Mucosa of rectum (tissue), 2 donors: ENCODE measurements around the gene SBSN.

Source experiments
- H3K27ac ChIP-seq, 2 donors: one replicate each; pipeline ENCODE4 v1.7.0; 2013; ENCODE audit warnings: inconsistent platforms in 2 of 2, low read depth in 2 of 2, low read length in 2 of 2
- H3K27me3 ChIP-seq, 2 donors: one replicate each; pipeline ENCODE4 v1.7.0; 2013; ENCODE audit warnings: low read length in 2 of 2; ENCODE audit not compliant: control insufficient read depth in 2 of 2, insufficient read depth in 2 of 2
- H3K36me3 ChIP-seq, 2 donors: one replicate each; pipeline ENCODE4 v1.7.0; 2013; ENCODE audit warnings: low read length in 2 of 2; ENCODE audit not compliant: control insufficient read depth in 2 of 2, insufficient read depth in 2 of 2
- H3K4me1 ChIP-seq, 2 donors: one replicate each; pipeline ENCODE4 v1.7.0; 2013; ENCODE audit warnings: low read length in 2 of 2, mild to moderate bottlenecking in 1 of 2; ENCODE audit not compliant: control insufficient read depth in 2 of 2, insufficient read depth in 2 of 2
- H3K4me3 ChIP-seq, 2 donors: one replicate each; pipeline ENCODE4 v1.7.0; 2013; ENCODE audit warnings: low read length in 2 of 2
- H3K9ac ChIP-seq, 2 donors: one replicate each; pipeline ENCODE4 v1.7.0; 2013; ENCODE audit warnings: low read length in 2 of 2, low read depth in 1 of 2, mild to moderate bottlenecking in 1 of 2
- H3K9me3 ChIP-seq, 2 donors: one replicate each; pipeline ENCODE4 v1.7.0; 2013; ENCODE audit warnings: low read length in 2 of 2; ENCODE audit not compliant: control insufficient read depth in 2 of 2
- donor health status: healthy.
- donor health status: Normal muscosa, but diverticular disease.

Gene SBSN

DNA sequence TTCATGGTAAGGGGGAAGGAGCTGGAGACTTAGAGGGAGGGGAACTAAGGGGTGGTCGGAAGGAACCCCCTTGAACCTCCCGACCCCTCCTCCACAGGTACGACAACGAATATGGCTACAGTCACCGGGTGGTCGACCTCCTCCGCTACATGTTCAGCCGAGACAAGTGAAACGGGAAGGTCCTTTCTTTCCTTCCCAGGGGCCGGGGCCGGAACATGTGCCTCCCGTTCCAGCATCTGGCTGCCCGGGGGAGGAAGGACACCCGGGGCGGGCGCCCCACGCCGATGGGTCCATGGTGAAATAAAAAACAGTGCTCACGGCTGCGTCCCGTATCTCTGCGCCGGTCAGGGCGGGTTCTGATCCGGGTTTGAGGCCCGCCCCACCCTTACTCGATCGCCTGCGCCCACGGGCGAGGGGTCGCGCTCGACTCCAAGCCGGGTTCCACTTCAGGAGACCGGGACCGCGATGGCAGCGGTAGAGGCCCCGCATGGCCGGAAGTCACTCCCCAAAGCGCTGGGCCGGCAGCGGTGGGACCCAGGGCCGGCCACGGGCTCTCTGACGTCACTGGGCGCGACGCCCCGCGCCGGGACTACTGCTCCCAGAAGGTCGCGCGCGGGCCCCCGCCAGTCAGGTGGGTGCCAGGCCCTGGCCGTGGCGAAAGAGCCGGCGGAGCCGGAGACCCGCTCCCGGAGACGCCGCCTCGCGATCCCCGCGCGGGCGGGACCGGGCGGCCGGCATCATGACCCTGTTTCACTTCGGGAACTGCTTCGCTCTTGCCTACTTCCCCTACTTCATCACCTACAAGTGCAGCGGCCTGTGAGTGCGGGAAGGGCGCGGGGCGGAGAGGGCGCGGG, 17.1 kb upstream of the SBSN start, which contains the start of gene TMEM147:
Gene TMEM147 (plus strand): TSS at position 626 of the 854 bp plus-strand sequence. CDS start 114 bp downstream, at position 740.
- no peaks in the 10 kb centered on the region for H3K9me3 ChIP-seq
- H3K9ac ChIP-seq: peak within 1 kb of the TSS; percentile 86 to 88
- peak within 1 kb of the TSS; percentile 58 to 71 for H3K27ac ChIP-seq
- H3K36me3 ChIP-seq: peaks cover 0 to 4% of the 10 kb centered on the region in 2 donors
- peak within 1 kb of the TSS; percentile 85 to 90 for H3K4me3 ChIP-seq
- peaks cover 8 to 16% of the 10 kb centered on the region in 2 donors for H3K4me1 ChIP-seq
- no peaks in the 10 kb centered on the region for H3K27me3 ChIP-seq

- Histone ChIP-seq H3K4me1 (peaks cover 8 to 16% of the 10 kb centered on the region in 2 donors), H3K9ac (peak overlapping the region in 1 of 2 donors; percentile 86), H3K27me3 (no peaks in the 10 kb centered on the region), H3K27ac (no peak overlapping the region), H3K36me3 (peaks cover 0 to 4% of the 10 kb centered on the region in 2 donors), H3K4me3 (peak overlapping the region; percentile 85 to 90), H3K9me3 (no peaks in the 10 kb centered on the region)
Measured at GRCh38 chr19:35544110-35544802, 16.1 kb upstream of the SBSN start.

DNA sequence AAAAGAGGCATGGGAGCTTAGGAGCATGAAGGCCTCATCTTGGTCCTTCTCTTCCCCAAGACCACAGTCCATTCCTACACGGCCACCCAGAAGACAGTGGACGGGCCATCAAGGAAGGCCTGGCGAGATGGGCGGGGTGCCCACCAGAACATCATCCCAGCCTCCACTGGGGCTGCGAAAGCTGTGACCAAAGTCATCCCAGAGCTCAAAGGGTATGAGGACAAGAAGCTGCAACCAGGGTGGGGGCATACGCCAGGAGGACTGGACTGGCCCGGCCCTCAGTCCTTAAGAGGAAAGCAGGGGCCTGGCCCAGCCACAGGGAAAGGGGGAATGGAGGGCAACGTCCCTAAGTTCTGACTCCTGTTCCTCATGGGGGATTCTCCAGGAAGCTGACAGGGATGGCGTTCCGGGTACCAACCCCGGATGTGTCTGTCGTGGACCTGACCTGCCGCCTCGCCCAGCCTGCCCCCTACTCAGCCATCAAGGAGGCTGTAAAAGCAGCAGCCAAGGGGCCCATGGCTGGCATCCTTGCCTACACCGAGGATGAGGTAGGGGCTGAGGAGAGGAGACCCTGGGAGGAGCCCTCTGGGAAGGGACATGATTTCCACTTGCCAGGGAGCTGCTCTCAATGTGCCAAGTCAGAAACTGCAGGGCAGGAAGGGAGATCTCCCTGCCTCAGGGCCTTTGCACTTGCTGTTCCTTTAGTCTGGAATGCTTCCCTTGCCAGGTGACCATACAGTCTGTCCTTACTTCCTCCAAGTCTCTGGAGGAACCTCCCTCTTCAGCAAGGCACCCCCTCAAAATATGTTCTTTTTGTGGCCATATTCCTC, 15.4 kb upstream of the SBSN start:
- H3K27ac ChIP-seq: no peak overlapping the region
- peaks cover 0 to 4% of the 10 kb centered on the region in 2 donors for H3K36me3 ChIP-seq
- H3K27me3 ChIP-seq: no peaks in the 10 kb centered on the region
- H3K9ac ChIP-seq: no peak overlapping the region
- no peaks in the 10 kb centered on the region for H3K9me3 ChIP-seq
- no peak overlapping the region for H3K4me3 ChIP-seq
- peaks cover 8 to 16% of the 10 kb centered on the region in 2 donors for H3K4me1 ChIP-seq

- H3K4me3 ChIP-seq: no peak overlapping the region
- H3K27me3 ChIP-seq: no peaks in the 10 kb centered on the region
- H3K36me3 ChIP-seq: peaks cover 0 to 1% of the 10 kb centered on the region in 2 donors
- no peak overlapping the region for H3K9ac ChIP-seq
- no peaks in the 10 kb centered on the region for H3K9me3 ChIP-seq
- H3K27ac ChIP-seq: no peak overlapping the region
- H3K4me1 ChIP-seq: peaks cover 8 to 16% of the 10 kb centered on the region in 2 donors
Measured at GRCh38 chr19:35542209-35542608, 14.1 kb upstream of the SBSN start.

DNA sequence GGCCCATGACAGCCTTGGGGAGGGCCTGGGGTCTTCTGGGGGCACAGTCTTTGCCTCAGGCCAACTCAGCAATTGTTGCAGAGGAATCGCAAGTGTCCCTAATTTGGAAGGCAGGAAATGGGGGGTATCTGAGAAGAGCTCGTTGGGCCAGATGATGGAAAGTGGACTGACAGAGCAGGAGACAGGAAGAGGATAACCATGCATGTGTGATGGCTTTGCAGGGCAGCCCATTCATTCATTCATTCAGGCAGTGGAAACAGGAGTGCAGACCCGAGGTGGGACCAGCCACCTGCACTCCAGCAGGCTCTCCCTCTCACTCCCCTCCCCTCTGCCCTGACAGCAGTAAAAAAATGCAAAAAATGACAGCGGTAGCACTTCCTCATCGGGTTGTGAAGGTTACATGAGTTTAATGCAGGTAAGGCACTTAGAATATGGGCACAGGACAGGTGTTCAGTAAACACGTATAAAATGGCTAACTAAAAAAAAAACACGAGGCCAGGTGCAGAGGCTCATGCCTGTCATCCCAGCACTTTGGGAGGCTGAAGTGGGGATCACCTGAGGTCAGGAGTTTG, 12.3 kb upstream of the SBSN start:
- no peak overlapping the region for H3K9ac ChIP-seq
- H3K27me3 ChIP-seq: no peaks in the 10 kb centered on the region
- no peak overlapping the region for H3K4me3 ChIP-seq
- H3K9me3 ChIP-seq: no peaks in the 10 kb centered on the region
- no peak overlapping the region for H3K27ac ChIP-seq
- H3K36me3 ChIP-seq: no peaks in the 10 kb centered on the region
- H3K4me1 ChIP-seq: peaks cover 0 to 7% of the 10 kb centered on the region in 2 donors

DNA sequence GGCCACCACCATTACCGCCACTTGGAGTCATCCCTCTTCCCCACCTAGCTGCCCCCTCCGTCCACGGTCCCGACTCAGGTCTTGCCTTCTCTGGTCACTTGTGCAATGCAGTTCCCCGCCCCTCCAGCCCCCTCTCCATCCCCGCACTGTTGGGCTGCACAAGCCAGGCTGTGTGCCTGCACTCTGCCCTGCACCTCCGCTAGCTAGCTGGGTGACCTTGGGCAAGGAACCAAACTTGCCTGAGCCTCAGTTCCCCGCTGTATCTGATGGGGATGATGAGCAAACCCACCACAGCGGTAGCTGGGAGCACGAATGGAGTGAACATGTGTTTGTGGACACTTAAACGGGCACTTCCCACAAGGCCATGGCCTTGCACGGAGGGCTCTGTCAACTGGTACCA, 11.7 kb upstream of the SBSN start:
- Histone ChIP-seq H3K9me3 (no peaks in the 10 kb centered on the region), H3K36me3 (no peaks in the 10 kb centered on the region), H3K9ac (no peak overlapping the region), H3K4me3 (no peak overlapping the region), H3K27me3 (no peaks in the 10 kb centered on the region), H3K4me1 (peaks cover 0 to 6% of the 10 kb centered on the region in 2 donors), H3K27ac (no peak overlapping the region)

- H3K36me3 ChIP-seq: no peaks in the 10 kb centered on the region
- no peak overlapping the region for H3K4me3 ChIP-seq
- no peaks in the 10 kb centered on the region for H3K9me3 ChIP-seq
- no peak overlapping the region for H3K27ac ChIP-seq
- no peak overlapping the region for H3K9ac ChIP-seq
- peaks cover 0 to under 1% of the 10 kb centered on the region in 2 donors for H3K4me1 ChIP-seq
- H3K27me3 ChIP-seq: no peaks in the 10 kb centered on the region
Measured at GRCh38 chr19:35539314-35539713, 11.2 kb upstream of the SBSN start.

GRCh38 chr19:35534803-35535480, 6.8 kb upstream of the SBSN start:
- no peak overlapping the region for H3K27ac ChIP-seq
- peaks cover 5 to 7% of the 10 kb centered on the region in 2 donors for H3K27me3 ChIP-seq
- H3K9ac ChIP-seq: no peak overlapping the region
- H3K4me1 ChIP-seq: no peaks in the 10 kb centered on the region
- no peaks in the 10 kb centered on the region for H3K36me3 ChIP-seq
- no peak overlapping the region for H3K4me3 ChIP-seq
- no peaks in the 10 kb centered on the region for H3K9me3 ChIP-seq

- Histone ChIP-seq H3K27me3 (peaks cover 5 to 11% of the 10 kb centered on the region in 2 donors), H3K4me1 (no peaks in the 10 kb centered on the region), H3K36me3 (no peaks in the 10 kb centered on the region), H3K9me3 (no peaks in the 10 kb centered on the region), H3K9ac (no peak overlapping the region), H3K4me3 (no peak overlapping the region), H3K27ac (no peak overlapping the region)
Measured at GRCh38 chr19:35533822-35534392, 5.8 kb upstream of the SBSN start.
